GM12865 (cell line): Measurements from ENCODE around the gene SAMD14.

Experiments
- DNase-seq: peaks from one replicate; pipeline ENCODE4 v3.0.0; 2010; ENCODE audit warnings: low read depth
- H3K4me3 ChIP-seq: 2 replicates; pipeline ENCODE4 v1.5.1; 2011; ENCODE audit warnings: mild to moderate bottlenecking, low read depth, low read length, control low read depth
- CTCF ChIP-seq: IDR thresholded peaks from 2 replicates; pipeline ENCODE4 v1.5.1; 2011; ENCODE audit warnings: low read length, control low read depth, low read depth, inconsistent platforms; ENCODE audit not compliant: insufficient read depth; ENCODE audit errors: missing control alignments

SAMD14 gene

GRCh38 chr17:50097926-50098325, 32.0 kb downstream of the SAMD14 start:
- no peak overlapping the region for H3K4me3 ChIP-seq
- no peak for DNase-seq
- no peak for TF ChIP-seq CTCF

DNA sequence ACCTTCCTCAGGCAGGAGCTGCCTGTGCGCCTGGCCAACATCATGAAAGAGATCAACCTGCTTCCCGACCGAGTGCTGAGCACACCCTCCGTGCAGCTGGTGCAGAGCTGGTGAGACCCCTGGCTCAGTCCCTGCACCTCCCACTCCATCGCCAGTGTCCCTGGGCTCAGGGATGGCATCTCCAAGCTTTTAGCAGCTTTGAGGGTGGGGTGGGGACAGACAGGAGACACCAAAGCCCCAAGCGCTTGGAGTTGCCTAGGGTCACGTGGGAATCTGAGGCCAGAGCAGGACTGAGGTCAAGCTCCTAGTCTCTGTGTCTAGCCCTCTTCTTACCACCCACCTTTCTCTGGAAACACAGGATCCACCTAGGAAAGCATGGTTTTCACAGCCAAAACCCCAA, 32.5 kb downstream of the SAMD14 start:
- no peak for DNase-seq
- H3K4me3 ChIP-seq = no peak overlapping the region
- no peak for TF ChIP-seq CTCF

DNA sequence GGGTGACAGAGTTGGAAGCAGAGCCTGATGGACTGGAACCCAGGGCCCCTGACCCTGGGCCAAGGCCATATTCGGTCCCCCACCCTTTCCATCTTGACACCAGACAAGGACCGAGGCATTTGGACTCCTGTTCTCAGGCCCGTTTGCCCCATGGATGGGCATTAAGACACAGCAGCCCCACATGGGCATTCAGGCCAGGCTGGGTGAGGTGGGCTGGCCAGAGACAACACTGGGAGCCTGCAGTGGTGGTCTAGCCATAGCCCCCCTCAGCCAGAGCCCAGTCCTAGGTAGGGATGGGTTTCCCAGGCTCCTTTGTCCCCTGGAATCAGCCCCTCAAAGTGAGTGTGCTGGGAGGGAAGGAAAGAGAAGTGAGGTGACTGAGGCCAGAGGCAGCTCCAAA, 33.2 kb downstream of the SAMD14 start:
- no peak overlapping the region for H3K4me3 ChIP-seq
- no peak for DNase-seq
- no peak for TF ChIP-seq CTCF

GRCh38 chr17:50096092-50096491, 33.9 kb downstream of the SAMD14 start:
- TF ChIP-seq CTCF = no peak

DNA sequence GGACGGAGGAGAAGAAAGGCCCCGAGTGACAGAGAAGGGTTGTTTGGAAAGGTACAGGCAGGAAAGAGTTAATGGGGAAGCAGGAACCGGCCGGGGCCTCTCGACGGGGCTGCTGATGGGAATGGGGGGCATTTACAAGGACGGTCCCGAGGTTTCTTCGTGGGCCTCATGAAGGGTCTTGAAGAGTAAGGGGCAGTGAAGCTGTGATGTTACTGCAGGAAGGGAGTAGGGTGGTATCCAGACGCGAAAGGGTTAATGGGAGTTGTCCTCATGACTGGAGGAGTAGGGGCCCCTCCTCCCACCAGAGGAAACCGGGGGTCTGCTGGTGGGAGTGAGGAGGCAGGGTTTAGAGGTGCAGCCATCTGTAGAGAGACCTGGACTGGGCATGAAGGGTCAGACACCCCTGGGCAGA, 34.3 kb downstream of the SAMD14 start:
- no peak for DNase-seq
- H3K4me3 ChIP-seq = peak overlapping the region; percentile 60
- no peak for TF ChIP-seq CTCF

More at GRCh38 chr17:50096092-50096491, 33.9 kb downstream of the SAMD14 start:
- DNase-seq = no peak
- peak overlapping the region; percentile 60 for H3K4me3 ChIP-seq

DNA sequence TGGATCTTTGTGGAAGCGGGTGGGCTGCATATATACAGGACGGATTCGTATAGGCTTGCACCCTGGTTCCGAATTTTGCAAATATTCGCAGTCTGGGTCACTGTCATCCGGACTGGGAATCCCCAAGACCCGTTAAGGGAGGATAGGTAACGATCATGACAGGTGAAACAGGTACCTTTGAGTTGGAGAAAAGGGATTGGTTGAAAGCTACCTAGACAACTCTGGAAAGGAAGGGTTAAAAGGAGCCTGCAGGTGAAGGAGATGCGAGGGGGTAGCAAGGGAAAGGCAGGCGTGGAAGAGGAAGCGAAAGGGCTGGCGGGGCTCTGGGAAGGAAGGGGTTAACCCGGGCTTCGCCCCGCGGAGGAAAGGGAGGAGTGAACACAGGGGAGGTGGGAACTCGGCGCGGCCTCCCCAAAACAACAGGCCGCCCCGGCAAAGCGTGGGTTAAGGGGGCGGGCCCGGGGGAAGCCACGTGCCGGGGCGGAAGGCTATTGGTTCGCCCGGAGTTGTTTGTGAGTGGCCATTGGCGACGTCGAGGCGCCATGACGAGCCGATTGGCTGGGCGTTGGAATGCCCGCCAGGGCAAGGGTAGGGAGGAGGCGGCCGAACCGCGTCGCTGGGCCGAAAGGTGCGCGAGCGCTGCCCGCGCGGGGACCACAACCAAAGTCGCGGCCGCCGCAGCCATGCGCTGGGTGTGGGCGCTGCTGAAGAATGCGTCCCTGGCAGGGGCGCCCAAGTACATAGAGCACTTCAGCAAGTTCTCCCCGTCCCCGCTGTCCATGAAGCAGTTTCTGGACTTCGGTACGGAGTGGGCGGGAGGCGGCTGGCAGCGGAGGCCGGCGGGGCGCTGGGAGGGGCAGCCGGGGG, 35.0 kb downstream of the SAMD14 start, which contains the start of gene PDK2:
PDK2 (plus strand) TSS at position 599 of the 867 bp plus-strand sequence; CDS start at position 684, 85 bp downstream.
- peak within 1 kb of the TSS; percentile 60 for H3K4me3 ChIP-seq
- DNase-seq = peak; percentile 96
- no peak for TF ChIP-seq CTCF

- peak; percentile 85 for TF ChIP-seq CTCF
- peak overlapping the region; percentile 53 for H3K4me3 ChIP-seq
- DNase-seq = peak; percentile 88
These were observed 35.7 kb downstream of the SAMD14 start for GRCh38 chr17:50094243-50094752.
